ENCODE results near the gene ATP10D.
A peak's percentile ranks its signal among the peaks of the same experiment; 100 is the strongest.

ATP10D gene

GRCh38 chr4:47499700-47500099, 14.6 kb downstream of the ATP10D start:
- WGBS (ENCODE audit: insufficient coverage): no CpG with 5 or more reads among the region's 2 CpGs

GRCh38 chr4:47500776-47501175, 15.7 kb downstream of the ATP10D start:
- CTCF ChIA-PET: interaction anchor here (1.0 to 3.5 kb wide), 3 partner anchors 9 to 19 kb away, joined by 3 to 12 read pairs (median 10); no protein-coding TSS in a partner anchor

More at GRCh38 chr4:47499700-47500099, 14.6 kb downstream of the ATP10D start:
- DNase-seq: peak in 2 of 3 donors; percentile 50 to 62
- Histone ChIP-seq H3K27me3 (replicated peaks in 2 of 5; ENCODE audit: control insufficient read depth in 4 of 5, insufficient read depth in 5 of 5, low read length in 4 of 5) (no peaks in the 10 kb centered on the region), H3K9me3 (ENCODE audit: control extremely low read depth in 1 of 5, control insufficient read depth in 4 of 5, insufficient read depth in 2 of 5, low read depth in 1 of 5, low read length in 4 of 5) (no peaks in the 10 kb centered on the region), H3K4me3 (ENCODE audit: control insufficient read depth in 1 of 7, extremely low read depth in 1 of 7, insufficient read depth in 4 of 7, low read depth in 2 of 7, low read length in 6 of 7) (peak overlapping the region in 3 of 7 experiments; percentile 1 to 46 (median 15)), H3K36me3 (ENCODE audit: control insufficient read depth in 4 of 4, insufficient read depth in 4 of 4, low read length in 3 of 4) (no peaks in the 10 kb centered on the region), H3K4me1 (ENCODE audit: control extremely low read depth in 1 of 4, control insufficient read depth in 4 of 4, insufficient read depth in 4 of 4, low read length in 3 of 4) (peaks cover 8 to 20% (median 19%) of the 10 kb centered on the region in 4 experiments), H3K27ac (ENCODE audit: insufficient read depth in 1 of 2, low read depth in 1 of 2, low read length in 2 of 2, poor library complexity in 1 of 2, severe bottlenecking in 2 of 2) (peak overlapping the region in 1 of 2 experiments; percentile 37)
- CTCF ChIA-PET: interaction anchor here (1.0 to 3.5 kb wide), 3 partner anchors 10 to 18 kb away, joined by 4 to 12 read pairs (median 10); partner anchors contain the start of gene ATP10D
- POLR2A ChIA-PET: interaction anchor here (0.8 kb wide), 1 partner anchor 842 kb away, joined by 3 read pairs; the partner anchor contains the start of gene SLAIN2

GRCh38 chr4:47505147-47505546, 20.1 kb downstream of the ATP10D start:
- no peak overlapping the region for H3K27ac ChIP-seq (ENCODE audit: insufficient read depth in 1 of 2, low read depth in 1 of 2, low read length in 2 of 2, poor library complexity in 1 of 2, severe bottlenecking in 2 of 2)

More at GRCh38 chr4:47500776-47501175, 15.7 kb downstream of the ATP10D start:
- H3K9me3 ChIP-seq (ENCODE audit: control extremely low read depth in 1 of 5, control insufficient read depth in 4 of 5, insufficient read depth in 2 of 5, low read depth in 1 of 5, low read length in 4 of 5): no peaks in the 10 kb centered on the region
- no peak overlapping the region for H3K27ac ChIP-seq (ENCODE audit: insufficient read depth in 1 of 2, low read depth in 1 of 2, low read length in 2 of 2, poor library complexity in 1 of 2, severe bottlenecking in 2 of 2)
- no peak overlapping the region for H3K4me3 ChIP-seq (ENCODE audit: control insufficient read depth in 1 of 7, extremely low read depth in 1 of 7, insufficient read depth in 4 of 7, low read depth in 2 of 7, low read length in 6 of 7)
- POLR2A ChIA-PET: no interaction called here
- no peaks in the 10 kb centered on the region for H3K36me3 ChIP-seq (ENCODE audit: control insufficient read depth in 4 of 4, insufficient read depth in 4 of 4, low read length in 3 of 4)
- DNase-seq: no peak
- H3K27me3 ChIP-seq (replicated peaks in 2 of 5; ENCODE audit: control insufficient read depth in 4 of 5, insufficient read depth in 5 of 5, low read length in 4 of 5): no peaks in the 10 kb centered on the region
- 61% methylated on average over 3 of the region's 3 CpGs for WGBS (ENCODE audit: insufficient coverage)
- peaks cover 8 to 20% (median 19%) of the 10 kb centered on the region in 4 experiments for H3K4me1 ChIP-seq (ENCODE audit: control extremely low read depth in 1 of 4, control insufficient read depth in 4 of 4, insufficient read depth in 4 of 4, low read length in 3 of 4)

GRCh38 chr4:47505666-47506065, 20.6 kb downstream of the ATP10D start:
- Histone ChIP-seq H3K27me3 (replicated peaks in 2 of 5; ENCODE audit: control insufficient read depth in 4 of 5, insufficient read depth in 5 of 5, low read length in 4 of 5) (no peaks in the 10 kb centered on the region), H3K36me3 (ENCODE audit: control insufficient read depth in 4 of 4, insufficient read depth in 4 of 4, low read length in 3 of 4) (no peaks in the 10 kb centered on the region), H3K9me3 (ENCODE audit: control extremely low read depth in 1 of 5, control insufficient read depth in 4 of 5, insufficient read depth in 2 of 5, low read depth in 1 of 5, low read length in 4 of 5) (no peaks in the 10 kb centered on the region), H3K4me3 (ENCODE audit: control insufficient read depth in 1 of 7, extremely low read depth in 1 of 7, insufficient read depth in 4 of 7, low read depth in 2 of 7, low read length in 6 of 7) (no peak overlapping the region), H3K4me1 (ENCODE audit: control extremely low read depth in 1 of 4, control insufficient read depth in 4 of 4, insufficient read depth in 4 of 4, low read length in 3 of 4) (peaks cover 0 to 6% (median 4%) of the 10 kb centered on the region in 4 experiments), H3K27ac (ENCODE audit: insufficient read depth in 1 of 2, low read depth in 1 of 2, low read length in 2 of 2, poor library complexity in 1 of 2, severe bottlenecking in 2 of 2) (no peak overlapping the region)
- WGBS (ENCODE audit: insufficient coverage): no CpG with 5 or more reads among the region's 3 CpGs
- ChIA-PET POLR2A (no interaction called here), CTCF (no interaction called here)
- DNase-seq: no peak

More at GRCh38 chr4:47505147-47505546, 20.1 kb downstream of the ATP10D start:
- no peak for DNase-seq
- Histone ChIP-seq H3K27me3 (replicated peaks in 2 of 5; ENCODE audit: control insufficient read depth in 4 of 5, insufficient read depth in 5 of 5, low read length in 4 of 5) (no peaks in the 10 kb centered on the region), H3K4me3 (ENCODE audit: control insufficient read depth in 1 of 7, extremely low read depth in 1 of 7, insufficient read depth in 4 of 7, low read depth in 2 of 7, low read length in 6 of 7) (no peak overlapping the region), H3K36me3 (ENCODE audit: control insufficient read depth in 4 of 4, insufficient read depth in 4 of 4, low read length in 3 of 4) (no peaks in the 10 kb centered on the region), H3K4me1 (ENCODE audit: control extremely low read depth in 1 of 4, control insufficient read depth in 4 of 4, insufficient read depth in 4 of 4, low read length in 3 of 4) (peaks cover 0 to 9% (median 6%) of the 10 kb centered on the region in 4 experiments), H3K9me3 (ENCODE audit: control extremely low read depth in 1 of 5, control insufficient read depth in 4 of 5, insufficient read depth in 2 of 5, low read depth in 1 of 5, low read length in 4 of 5) (no peaks in the 10 kb centered on the region)
- WGBS (ENCODE audit: insufficient coverage): 100% methylated on average over 1 of the region's 3 CpGs
- ChIA-PET CTCF (no interaction called here), POLR2A (no interaction called here)

- H3K9me3 ChIP-seq (ENCODE audit: control extremely low read depth in 1 of 5, control insufficient read depth in 4 of 5, insufficient read depth in 2 of 5, low read depth in 1 of 5, low read length in 4 of 5): no peaks in the 10 kb centered on the region
- peak overlapping the region in 1 of 2 experiments; percentile 45 for H3K27ac ChIP-seq (ENCODE audit: insufficient read depth in 1 of 2, low read depth in 1 of 2, low read length in 2 of 2, poor library complexity in 1 of 2, severe bottlenecking in 2 of 2)
- peak; percentile 41 to 86 (median 85) for DNase-seq
- peaks cover 0 to 11% (median 6%) of the 10 kb centered on the region in 4 experiments for H3K4me1 ChIP-seq (ENCODE audit: control extremely low read depth in 1 of 4, control insufficient read depth in 4 of 4, insufficient read depth in 4 of 4, low read length in 3 of 4)
- H3K27me3 ChIP-seq (replicated peaks in 2 of 5; ENCODE audit: control insufficient read depth in 4 of 5, insufficient read depth in 5 of 5, low read length in 4 of 5): no peaks in the 10 kb centered on the region
- no CpG with 5 or more reads among the region's 2 CpGs for WGBS (ENCODE audit: insufficient coverage)
- H3K4me3 ChIP-seq (ENCODE audit: control insufficient read depth in 1 of 7, extremely low read depth in 1 of 7, insufficient read depth in 4 of 7, low read depth in 2 of 7, low read length in 6 of 7): no peak overlapping the region
- CTCF ChIA-PET: interaction anchor here (0.9 to 5.9 kb wide), 5 partner anchors 9 to 57 kb away, joined by 3 to 35 read pairs (median 4); no protein-coding TSS in a partner anchor
- POLR2A ChIA-PET: no interaction called here
- H3K36me3 ChIP-seq (ENCODE audit: control insufficient read depth in 4 of 4, insufficient read depth in 4 of 4, low read length in 3 of 4): peaks cover 0 to 3% (median 0%) of the 10 kb centered on the region in 4 experiments
Measured at GRCh38 chr4:47510506-47511143, 25.6 kb downstream of the ATP10D start.

- H3K4me3 ChIP-seq (ENCODE audit: control insufficient read depth in 1 of 7, extremely low read depth in 1 of 7, insufficient read depth in 4 of 7, low read depth in 2 of 7, low read length in 6 of 7): no peak overlapping the region
- peaks cover 0 to 11% (median 6%) of the 10 kb centered on the region in 4 experiments for H3K4me1 ChIP-seq (ENCODE audit: control extremely low read depth in 1 of 4, control insufficient read depth in 4 of 4, insufficient read depth in 4 of 4, low read length in 3 of 4)
- DNase-seq: no peak
- no peaks in the 10 kb centered on the region for H3K27me3 ChIP-seq (replicated peaks in 2 of 5; ENCODE audit: control insufficient read depth in 4 of 5, insufficient read depth in 5 of 5, low read length in 4 of 5)
- POLR2A ChIA-PET: no interaction called here
- WGBS (ENCODE audit: insufficient coverage): 100% methylated on average over 1 of the region's 1 CpG
- CTCF ChIA-PET: interaction anchor here (5.9 kb wide), 1 partner anchor 51 kb away, joined by 35 read pairs; no protein-coding TSS in a partner anchor
- H3K36me3 ChIP-seq (ENCODE audit: control insufficient read depth in 4 of 4, insufficient read depth in 4 of 4, low read length in 3 of 4): peaks cover 0 to 3% (median 0%) of the 10 kb centered on the region in 4 experiments
- H3K27ac ChIP-seq (ENCODE audit: insufficient read depth in 1 of 2, low read depth in 1 of 2, low read length in 2 of 2, poor library complexity in 1 of 2, severe bottlenecking in 2 of 2): no peak overlapping the region
- no peaks in the 10 kb centered on the region for H3K9me3 ChIP-seq (ENCODE audit: control extremely low read depth in 1 of 5, control insufficient read depth in 4 of 5, insufficient read depth in 2 of 5, low read depth in 1 of 5, low read length in 4 of 5)
Measured at GRCh38 chr4:47513461-47513860, 28.4 kb downstream of the ATP10D start.

Data from common myeloid progenitor, CD34-positive (primary cell).